HG02759 (cell line): ENCODE data around the gene SOX13.

Source experiments
- ATAC-seq: cut with Tn5 transposase; IDR thresholded peaks from one replicate; pipeline ENCODE4 v1.9.1; 2021; ENCODE audit warnings: mild to moderate bottlenecking, moderate library complexity; ENCODE audit not compliant: unreplicated experiment

Gene SOX13

DNA sequence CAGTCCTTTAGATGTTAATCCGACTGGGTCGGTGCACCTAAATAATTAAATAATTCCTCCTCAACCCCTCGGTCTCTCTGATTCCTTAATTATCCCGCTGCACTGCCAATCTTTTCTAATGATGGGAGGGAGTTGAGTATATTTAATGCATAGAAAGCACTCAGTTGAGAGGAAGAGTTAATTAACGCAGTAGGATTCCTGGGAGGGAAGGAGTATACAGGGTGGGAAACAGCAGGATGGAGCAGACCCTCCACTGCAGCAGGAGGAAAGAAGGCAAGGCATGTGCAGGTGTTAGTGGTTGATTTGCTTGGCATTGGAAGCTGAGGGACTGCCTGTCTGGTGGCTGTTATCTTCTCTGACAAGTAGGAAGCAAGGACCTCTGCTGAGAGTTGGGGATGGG is 103.1 kb downstream of the SOX13 start:
- no peak for ATAC-seq

DNA sequence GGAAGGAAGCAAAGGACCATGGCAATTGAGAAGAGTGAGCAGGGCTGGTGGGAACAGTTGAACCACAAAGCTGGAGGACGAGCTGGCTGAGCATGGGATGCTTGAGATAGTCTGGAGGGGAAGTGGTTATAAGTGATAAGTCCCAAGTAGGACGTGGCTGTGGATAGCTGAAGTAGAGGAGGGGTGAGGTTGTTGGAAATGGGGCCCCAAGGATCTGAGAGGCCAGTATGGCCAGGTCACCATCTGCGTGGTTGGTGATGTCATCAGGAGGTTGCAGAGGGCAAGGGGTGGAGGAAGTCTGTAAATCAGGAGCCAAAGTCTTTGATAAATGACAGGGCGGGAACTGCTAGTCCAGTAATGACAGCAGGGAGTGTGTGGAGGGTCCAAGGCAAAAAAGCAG is 104.2 kb downstream of the SOX13 start:
- ATAC-seq, result no peak
